Endodermal cell (in vitro differentiated cells): ENCODE data around the gene QDPR. TPM values are rescaled to one million over a fixed set of nuclear protein-coding genes. Genes with fewer than 3 reads are reported as not detected.

Source experiments
- DNase-seq: peaks from one replicate; pipeline ENCODE4 v3.0.0-alpha.2; 2017
- H3K27ac ChIP-seq: 2 replicates; pipeline ENCODE4 v1.5.1; 2013; ENCODE audit warnings: mild to moderate bottlenecking, low read depth, low read length, moderate library complexity
- H3K27me3 ChIP-seq: 2 replicates; pipeline ENCODE4 v1.6.1; 2013; ENCODE audit warnings: mild to moderate bottlenecking, low read length, moderate library complexity; ENCODE audit not compliant: insufficient read depth, control insufficient read depth, poor library complexity, severe bottlenecking
- H3K36me3 ChIP-seq: 2 replicates; pipeline ENCODE4 v1.7.0; 2013; ENCODE audit warnings: mild to moderate bottlenecking, low read length, moderate library complexity; ENCODE audit not compliant: control insufficient read depth, insufficient read depth
- H3K4me1 ChIP-seq: one replicate; pipeline ENCODE4 v1.7.0; 2013; ENCODE audit warnings: low read length; ENCODE audit not compliant: control insufficient read depth, insufficient read depth
- H3K4me3 ChIP-seq: 2 replicates; pipeline ENCODE4 v1.5.1; 2013; ENCODE audit warnings: mild to moderate bottlenecking, low read length, moderate library complexity
- H3K9ac ChIP-seq: 2 replicates; pipeline ENCODE4 v1.6.1; 2013; ENCODE audit warnings: mild to moderate bottlenecking, low read length, moderate library complexity; ENCODE audit not compliant: poor library complexity, severe bottlenecking; ENCODE audit errors: extremely low read depth
- H3K9me3 ChIP-seq: 2 replicates; pipeline ENCODE4 v1.6.1; 2013; ENCODE audit warnings: mild to moderate bottlenecking, low read length, moderate library complexity; ENCODE audit not compliant: control insufficient read depth
- H3K27ac Mint-ChIP-seq: 2 replicates; pipeline ENCODE4 v1.8.0; 2020; ENCODE audit warnings: mixed read lengths
- H3K27me3 Mint-ChIP-seq: 2 replicates; pipeline ENCODE4 v1.8.0; 2021; ENCODE audit warnings: mild to moderate bottlenecking, mixed read lengths; ENCODE audit not compliant: insufficient read depth
- H3K36me3 Mint-ChIP-seq: 2 replicates; pipeline ENCODE4 v1.8.0; 2020; ENCODE audit warnings: low read depth, mixed read lengths
- H3K4me1 Mint-ChIP-seq: 2 replicates; pipeline ENCODE4 v1.8.0; 2020; ENCODE audit warnings: mixed read lengths
- H3K4me3 Mint-ChIP-seq: 2 replicates; pipeline ENCODE4 v1.8.0; 2020; ENCODE audit warnings: mild to moderate bottlenecking, moderate library complexity, mixed read lengths
- H3K9me3 Mint-ChIP-seq: 2 replicates; pipeline ENCODE4 v1.8.0; 2020; ENCODE audit warnings: mild to moderate bottlenecking, mixed read lengths
- CTCF ChIP-seq: fragments of 200-600 bp; sonication (generic); conservative IDR thresholded peaks from 2 replicates; pipeline ENCODE4 v1.5.0; 2021; ENCODE audit warnings: antibody characterized with exemption, mild to moderate bottlenecking
- WGBS, 2 experiments: methylation state at CpG; one replicate each; pipeline versions ENCODE4 v1.1.5 to v1.1.7; 2013; ENCODE audit warnings: missing lambda C conversion rate in 2 of 2, mixed read lengths in 1 of 2; ENCODE audit not compliant: insufficient coverage in 1 of 2, insufficient read length in 1 of 2; 5-methylcytosine and 5-hydroxymethylcytosine counted together
- total RNA-seq, 2 donors: library from RNA; stranded (reverse); fragmentation: NEBNext Ultra II Directional in 1 of 2; extraction: Animal tissue kit (Norgen Biotek cat#: 25700) in 1 of 2; gene quantifications; 2 replicates in 1 of 2; 3 replicates in 1 of 2; pipeline ENCODE4 v1.2.1, GENCODE V29; 2021

QDPR gene
- total RNA-seq, 2 donors from 2014 or later = 28.2 to 36.3 TPM

- Histone ChIP-seq H3K9ac (no peak overlapping the region), H3K4me3 (no peak overlapping the region)
- 80 to 91% methylated on average over 2 of the region's 2 CpGs for WGBS, 2 experiments
Observed at GRCh38 chr4:17480955-17481354, 30.9 kb downstream of the QDPR start.

GRCh38 chr4:17480210-17480927, 31.5 kb downstream of the QDPR start:
- no peaks in the 10 kb centered on the region for H3K9me3 Mint-ChIP-seq
- Histone ChIP-seq H3K4me1 (no peaks in the 10 kb centered on the region), H3K27ac (no peak overlapping the region), H3K36me3 (peaks cover 6% of the 10 kb centered on the region), H3K27me3 (no peaks in the 10 kb centered on the region), H3K9ac (no peak overlapping the region), H3K4me3 (no peak overlapping the region), H3K9me3 (no peaks in the 10 kb centered on the region)
- H3K36me3 Mint-ChIP-seq = peaks cover 9% of the 10 kb centered on the region
- H3K4me1 Mint-ChIP-seq = no peaks in the 10 kb centered on the region
- no peak overlapping the region for H3K27ac Mint-ChIP-seq
- DNase-seq = peak; percentile 62
- no peak for TF ChIP-seq CTCF
- no peaks in the 10 kb centered on the region for H3K27me3 Mint-ChIP-seq
- H3K4me3 Mint-ChIP-seq = no peak overlapping the region
- 88 to 94% methylated on average over 5 to 7 of the region's 7 CpGs for WGBS, 2 experiments

More at GRCh38 chr4:17480955-17481354, 30.9 kb downstream of the QDPR start:
- Mint-ChIP-seq H3K36me3 (peaks cover 10% of the 10 kb centered on the region), H3K27me3 (no peaks in the 10 kb centered on the region), H3K4me1 (no peaks in the 10 kb centered on the region), H3K4me3 (no peak overlapping the region), H3K27ac (no peak overlapping the region), H3K9me3 (no peaks in the 10 kb centered on the region)
- no peaks in the 10 kb centered on the region for H3K27me3 ChIP-seq
- no peaks in the 10 kb centered on the region for H3K4me1 ChIP-seq
- H3K27ac ChIP-seq = no peak overlapping the region
- no peak for DNase-seq
- peaks cover 8% of the 10 kb centered on the region for H3K36me3 ChIP-seq
- no peak for TF ChIP-seq CTCF
- no peaks in the 10 kb centered on the region for H3K9me3 ChIP-seq

GRCh38 chr4:17477774-17478472, 34.0 kb downstream of the QDPR start:
- Mint-ChIP-seq H3K27me3 (no peaks in the 10 kb centered on the region), H3K4me1 (no peaks in the 10 kb centered on the region), H3K27ac (no peak overlapping the region), H3K36me3 (no peaks in the 10 kb centered on the region), H3K9me3 (no peaks in the 10 kb centered on the region), H3K4me3 (no peak overlapping the region)
- 90 to 96% methylated on average over 4 to 9 of the region's 9 CpGs for WGBS, 2 experiments
- Histone ChIP-seq H3K36me3 (no peaks in the 10 kb centered on the region), H3K4me1 (no peaks in the 10 kb centered on the region), H3K27me3 (no peaks in the 10 kb centered on the region), H3K9me3 (no peaks in the 10 kb centered on the region), H3K9ac (no peak overlapping the region), H3K4me3 (no peak overlapping the region), H3K27ac (no peak overlapping the region)
- no peak for DNase-seq
- TF ChIP-seq CTCF = no peak
